ENCODE data around the gene RAB37.

Gene RAB37

DNA sequence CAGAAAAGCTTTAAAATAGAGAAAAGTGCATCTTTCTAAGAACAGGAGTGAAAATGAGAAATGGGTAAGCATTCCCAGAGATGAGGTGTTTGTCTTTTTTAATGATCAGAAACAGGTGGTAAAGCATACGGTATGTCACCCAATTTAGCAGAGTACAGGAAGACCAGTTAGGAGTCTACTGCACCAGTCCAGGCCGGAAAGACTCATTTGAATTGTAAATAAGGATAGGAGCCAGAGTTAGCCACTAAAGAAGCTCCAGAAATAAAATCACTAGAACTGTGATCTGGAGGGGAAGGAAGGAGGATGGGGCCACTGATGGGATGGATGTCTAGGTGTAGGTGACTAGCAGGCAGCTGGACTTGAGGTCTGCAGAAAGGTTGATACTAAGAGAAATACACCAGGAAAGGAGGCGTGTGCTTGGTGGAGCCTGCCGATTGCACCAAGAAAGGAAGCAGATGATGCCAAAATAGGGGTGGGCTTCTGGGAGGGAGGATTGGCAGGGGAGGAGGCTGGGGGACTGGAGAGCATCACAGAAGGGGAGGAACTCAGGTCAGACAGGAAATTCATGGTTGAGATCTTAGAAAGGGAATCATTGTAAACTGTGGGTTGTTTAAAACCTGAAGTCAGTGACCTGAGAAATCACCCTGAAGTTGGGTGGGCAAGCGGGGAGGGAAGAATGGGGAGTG, 47.2 kb downstream of the RAB37 start:
- H3K27ac ChIP-seq (ENCODE audit: low read depth, low read length) = no peak overlapping the region
- H3K36me3 ChIP-seq (ENCODE audit: insufficient read depth, low read length) = peaks cover 19% of the 10 kb centered on the region; the same call in 1 of the 2 replicates
- no peaks in the 10 kb centered on the region for H3K9me3 ChIP-seq (ENCODE audit: insufficient read depth, low read depth, low read length)
- peaks cover 5% of the 10 kb centered on the region; the same call in 1 of the 2 replicates for H3K4me1 ChIP-seq (ENCODE audit: insufficient read depth, low read length)
- H3K9ac ChIP-seq (ENCODE audit: low read depth, low read length) = no peak overlapping the region
- 87% methylated on average over 5 of the region's 5 CpGs for WGBS
- H3K4me3 ChIP-seq (ENCODE audit: low read length) = no peak overlapping the region
- H3K27me3 ChIP-seq (ENCODE audit: insufficient read depth, low read length) = no peaks in the 10 kb centered on the region

DNA sequence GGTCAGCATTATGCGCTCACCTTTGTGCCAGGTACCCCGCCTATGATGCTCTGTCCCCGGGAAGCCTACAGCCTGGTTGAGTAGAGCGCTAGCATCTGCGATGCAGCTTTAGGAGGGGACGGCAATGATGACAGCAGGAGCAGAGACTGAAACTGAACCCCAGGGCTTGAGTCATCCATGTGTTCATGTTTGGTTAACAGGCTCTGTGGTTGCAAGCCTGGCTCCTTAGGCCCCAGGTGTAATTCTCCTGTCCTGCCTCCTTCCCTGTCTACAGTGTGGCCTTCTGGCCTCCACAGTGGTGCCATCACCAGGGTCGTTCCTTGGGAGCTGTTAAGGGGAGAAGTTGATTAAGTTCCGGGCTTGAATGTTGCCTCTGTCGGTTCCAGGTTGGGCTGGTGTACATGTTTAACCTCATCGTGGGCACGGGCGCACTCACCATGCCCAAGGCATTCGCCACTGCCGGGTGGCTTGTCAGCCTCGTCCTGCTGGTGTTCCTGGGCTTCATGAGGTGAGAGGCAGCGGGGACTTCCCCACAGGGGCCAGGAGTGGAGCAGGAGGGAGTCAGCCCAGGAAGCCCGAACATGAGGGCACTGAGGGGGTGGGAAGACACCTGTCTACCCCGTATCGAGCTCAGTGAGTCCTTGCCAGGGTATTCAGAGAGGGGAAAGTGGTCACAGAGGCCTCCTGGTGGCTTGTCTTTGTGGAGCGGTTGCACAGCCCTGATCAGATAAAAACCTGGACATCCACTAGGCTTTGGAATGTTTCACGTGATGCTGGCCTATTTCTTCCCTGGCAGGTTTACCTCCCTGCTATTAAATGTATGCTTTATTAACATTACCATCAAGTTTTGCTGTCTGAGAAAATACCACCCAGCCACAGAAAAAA, 48.3 kb downstream of the RAB37 start:
- H3K9me3 ChIP-seq (ENCODE audit: insufficient read depth, low read depth, low read length) = no peaks in the 10 kb centered on the region
- peaks cover 5% of the 10 kb centered on the region; the same call in 1 of the 2 replicates for H3K4me1 ChIP-seq (ENCODE audit: insufficient read depth, low read length)
- WGBS = 92% methylated on average over 21 of the region's 21 CpGs
- no peak overlapping the region for H3K9ac ChIP-seq (ENCODE audit: low read depth, low read length)
- no peak overlapping the region for H3K4me3 ChIP-seq (ENCODE audit: low read length)
- H3K36me3 ChIP-seq (ENCODE audit: insufficient read depth, low read length) = peaks cover 22% of the 10 kb centered on the region
- no peak overlapping the region for H3K27ac ChIP-seq (ENCODE audit: low read depth, low read length)
- no peaks in the 10 kb centered on the region for H3K27me3 ChIP-seq (ENCODE audit: insufficient read depth, low read length)

DNA sequence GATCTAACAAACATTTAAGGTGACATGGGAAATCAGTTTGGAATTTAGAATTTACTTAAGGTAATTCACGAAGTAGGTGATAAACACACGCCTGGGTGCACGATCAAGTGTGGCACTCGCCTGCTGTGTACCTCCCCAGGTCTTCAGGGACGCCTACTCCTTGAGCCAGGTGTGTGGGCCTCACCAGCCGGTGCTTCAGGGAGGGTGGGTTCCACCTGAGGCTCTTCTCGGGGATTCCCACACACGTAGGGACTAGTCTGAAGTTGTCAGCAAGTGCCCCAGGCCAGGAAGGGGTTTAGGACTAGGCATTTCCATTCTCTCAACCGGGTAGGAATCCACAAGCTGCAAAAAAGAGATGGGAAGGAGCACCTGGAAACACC, 48.9 kb downstream of the RAB37 start:
- Histone ChIP-seq H3K4me1 (ENCODE audit: insufficient read depth, low read length) (peaks cover 5% of the 10 kb centered on the region; the same call in 1 of the 2 replicates), H3K9ac (ENCODE audit: low read depth, low read length) (no peak overlapping the region)

DNA sequence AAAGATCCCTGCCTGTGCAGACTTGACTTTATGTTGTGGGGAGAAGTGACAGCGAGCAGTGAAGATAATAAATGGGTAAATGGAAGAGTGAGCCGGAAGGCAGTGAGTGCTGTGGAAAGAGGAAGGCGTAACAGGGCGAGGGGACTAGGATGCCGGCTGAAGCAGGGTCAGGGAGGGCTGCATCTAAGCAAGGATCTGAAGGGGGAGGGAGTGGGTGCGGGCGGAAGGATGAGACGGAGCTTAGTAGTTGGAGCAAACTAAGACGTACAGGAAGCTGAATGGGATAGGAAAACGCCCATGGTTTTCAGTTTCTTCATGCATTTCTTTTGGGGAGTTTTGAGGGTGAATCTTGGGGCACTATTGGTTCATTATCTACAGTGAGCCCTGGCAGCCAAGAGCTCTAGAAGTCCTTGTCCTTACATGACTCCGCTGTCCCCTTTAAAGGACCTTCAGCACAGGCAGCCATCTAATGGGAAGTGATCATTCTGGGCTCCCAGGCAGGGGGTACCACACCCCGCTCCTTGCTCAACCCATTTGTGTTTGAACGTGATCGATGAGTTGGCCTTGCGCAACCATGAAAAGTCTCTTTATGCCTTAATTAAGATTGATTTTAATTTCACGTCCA, 49.5 kb downstream of the RAB37 start:
- WGBS = 93% methylated on average over 16 of the region's 16 CpGs

More for the DNA sequence above, 48.9 kb downstream of the RAB37 start:
- WGBS = 94% methylated on average over 9 of the region's 9 CpGs
- H3K36me3 ChIP-seq (ENCODE audit: insufficient read depth, low read length) = peaks cover 26% of the 10 kb centered on the region
- H3K4me3 ChIP-seq (ENCODE audit: low read length) = no peak overlapping the region
- no peaks in the 10 kb centered on the region for H3K9me3 ChIP-seq (ENCODE audit: insufficient read depth, low read depth, low read length)
- H3K27me3 ChIP-seq (ENCODE audit: insufficient read depth, low read length) = no peaks in the 10 kb centered on the region
- H3K27ac ChIP-seq (ENCODE audit: low read depth, low read length) = no peak overlapping the region

DNA sequence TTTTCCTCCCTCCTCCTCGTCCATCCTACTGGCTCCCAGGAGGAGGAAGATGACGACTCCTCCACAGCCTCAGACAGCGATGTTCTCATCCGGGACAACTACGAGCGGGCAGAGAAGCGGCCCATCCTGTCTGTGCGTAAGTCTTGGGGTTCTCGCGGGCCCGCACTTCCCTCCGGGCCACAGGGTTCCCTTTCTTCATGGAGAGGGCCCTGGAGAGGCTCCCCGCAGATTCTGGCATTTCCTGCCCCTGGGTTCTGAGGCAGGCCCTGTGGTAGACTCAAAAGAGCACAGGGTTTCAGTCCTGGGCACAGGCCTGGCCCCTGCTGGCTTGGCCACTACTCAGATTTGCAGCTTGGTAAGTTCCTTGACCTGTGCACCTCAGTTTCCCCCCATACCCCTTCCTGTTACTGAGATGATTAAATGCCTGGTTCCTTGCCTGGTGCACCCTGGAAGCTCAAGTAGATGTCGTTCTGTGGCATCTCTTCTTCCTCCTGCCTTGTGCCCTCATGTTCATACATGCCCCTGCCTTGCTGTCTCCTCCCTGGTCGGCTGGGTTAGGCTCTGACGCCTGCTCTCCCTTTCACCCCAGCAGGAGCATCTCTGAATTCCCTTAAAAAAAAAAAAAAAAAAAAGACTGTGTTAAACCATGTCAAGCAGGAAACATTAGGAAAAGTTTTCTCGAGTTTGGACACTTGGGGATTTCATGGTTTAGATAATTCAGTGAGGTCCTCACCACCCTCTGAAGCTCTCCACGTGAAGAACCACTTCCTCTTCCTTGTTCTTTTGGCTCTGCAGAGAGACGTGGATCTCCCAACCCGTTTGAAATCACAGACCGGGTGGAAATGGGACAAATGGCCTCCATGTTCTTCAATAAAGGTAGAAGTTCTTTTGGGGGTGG, 53.4 kb downstream of the RAB37 start:
- Histone ChIP-seq H3K27me3 (ENCODE audit: insufficient read depth, low read length) (no peaks in the 10 kb centered on the region), H3K4me3 (ENCODE audit: low read length) (no peak overlapping the region), H3K9ac (ENCODE audit: low read depth, low read length) (no peak overlapping the region), H3K9me3 (ENCODE audit: insufficient read depth, low read depth, low read length) (no peaks in the 10 kb centered on the region), H3K4me1 (ENCODE audit: insufficient read depth, low read length) (no peaks in the 10 kb centered on the region), H3K27ac (ENCODE audit: low read depth, low read length) (no peak overlapping the region), H3K36me3 (ENCODE audit: insufficient read depth, low read length) (peaks cover 46% of the 10 kb centered on the region)
- 91% methylated on average over 21 of the region's 21 CpGs for WGBS

More for the DNA sequence above, 49.5 kb downstream of the RAB37 start:
- Histone ChIP-seq H3K4me1 (ENCODE audit: insufficient read depth, low read length) (peaks cover 5% of the 10 kb centered on the region; the same call in 1 of the 2 replicates), H3K36me3 (ENCODE audit: insufficient read depth, low read length) (peaks cover 24% of the 10 kb centered on the region), H3K27ac (ENCODE audit: low read depth, low read length) (no peak overlapping the region), H3K27me3 (ENCODE audit: insufficient read depth, low read length) (no peaks in the 10 kb centered on the region), H3K9me3 (ENCODE audit: insufficient read depth, low read depth, low read length) (no peaks in the 10 kb centered on the region), H3K9ac (ENCODE audit: low read depth, low read length) (no peak overlapping the region), H3K4me3 (ENCODE audit: low read length) (no peak overlapping the region)

DNA sequence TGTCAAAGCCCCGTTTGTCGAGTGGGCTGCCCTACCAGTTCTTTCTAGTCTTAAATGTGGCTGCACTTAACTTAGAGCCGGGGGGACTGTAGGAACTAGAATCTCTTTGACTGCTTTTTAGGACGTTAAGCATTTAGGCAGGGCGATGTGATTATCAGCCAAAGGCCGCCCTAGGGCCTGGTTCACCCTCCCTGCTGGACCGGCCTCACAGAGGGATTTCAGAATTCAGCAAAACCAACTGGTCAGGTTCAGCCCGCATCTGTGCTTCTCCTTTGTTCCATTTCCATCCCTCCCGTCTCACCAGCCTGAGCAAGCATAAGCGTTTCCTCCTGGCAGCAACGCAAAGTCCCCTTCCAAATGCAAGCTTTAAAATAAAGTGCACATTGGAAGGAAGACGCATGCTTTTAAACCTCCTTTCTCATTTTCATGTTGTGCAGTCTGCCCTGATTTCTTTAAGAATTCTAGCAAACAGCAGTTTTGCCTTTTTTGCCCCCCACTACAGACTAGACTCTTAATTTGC, 55.6 kb downstream of the RAB37 start:
- H3K4me3 ChIP-seq (ENCODE audit: low read length) = no peak overlapping the region
- H3K27me3 ChIP-seq (ENCODE audit: insufficient read depth, low read length) = no peaks in the 10 kb centered on the region
- H3K9me3 ChIP-seq (ENCODE audit: insufficient read depth, low read depth, low read length) = no peaks in the 10 kb centered on the region
- H3K36me3 ChIP-seq (ENCODE audit: insufficient read depth, low read length) = peaks cover 61% of the 10 kb centered on the region
- no peak overlapping the region for H3K9ac ChIP-seq (ENCODE audit: low read depth, low read length)
- no peaks in the 10 kb centered on the region for H3K4me1 ChIP-seq (ENCODE audit: insufficient read depth, low read length)
- 91% methylated on average over 12 of the region's 12 CpGs for WGBS
- H3K27ac ChIP-seq (ENCODE audit: low read depth, low read length) = no peak overlapping the region

DNA sequence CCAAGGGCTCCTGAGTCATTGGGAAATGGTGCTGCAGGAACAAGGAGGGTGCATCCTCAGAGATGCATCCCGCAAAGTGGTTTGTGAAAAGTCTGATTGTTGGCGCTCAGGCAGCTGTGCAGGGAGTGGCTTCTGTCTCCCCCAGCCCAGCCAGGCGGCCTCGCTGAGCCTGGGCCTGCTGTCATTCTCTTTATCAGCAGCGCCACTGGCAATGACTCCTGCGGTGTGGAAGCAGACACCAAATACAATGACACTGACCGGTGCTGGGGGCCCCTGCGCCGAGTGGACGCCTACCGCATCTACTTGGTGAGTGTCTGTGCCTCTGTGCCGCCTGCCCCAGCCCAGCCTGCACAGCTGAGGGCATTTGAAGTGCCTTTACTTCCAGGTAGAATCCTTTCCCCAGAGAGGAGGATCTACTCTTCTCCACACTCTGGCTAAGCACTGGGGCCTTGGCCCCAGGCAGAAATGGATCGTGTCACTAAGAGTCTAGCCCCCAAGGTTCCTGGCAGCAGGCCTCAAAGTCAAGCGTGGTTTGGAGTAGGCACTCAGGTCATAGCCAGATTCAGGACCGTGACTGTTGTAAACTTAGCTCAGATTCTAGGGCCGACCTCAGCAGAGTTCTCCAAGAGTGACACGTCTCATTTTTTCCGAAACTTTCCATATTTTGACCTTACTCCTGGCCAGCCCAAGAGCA, 58.4 kb downstream of the RAB37 start:
- Histone ChIP-seq H3K4me3 (ENCODE audit: low read length) (no peak overlapping the region), H3K36me3 (ENCODE audit: insufficient read depth, low read length) (peaks cover 79% of the 10 kb centered on the region), H3K27ac (ENCODE audit: low read depth, low read length) (no peak overlapping the region), H3K4me1 (ENCODE audit: insufficient read depth, low read length) (no peaks in the 10 kb centered on the region), H3K27me3 (ENCODE audit: insufficient read depth, low read length) (no peaks in the 10 kb centered on the region), H3K9me3 (ENCODE audit: insufficient read depth, low read depth, low read length) (no peaks in the 10 kb centered on the region), H3K9ac (ENCODE audit: low read depth, low read length) (no peak overlapping the region)
- 91% methylated on average over 18 of the region's 18 CpGs for WGBS

DNA sequence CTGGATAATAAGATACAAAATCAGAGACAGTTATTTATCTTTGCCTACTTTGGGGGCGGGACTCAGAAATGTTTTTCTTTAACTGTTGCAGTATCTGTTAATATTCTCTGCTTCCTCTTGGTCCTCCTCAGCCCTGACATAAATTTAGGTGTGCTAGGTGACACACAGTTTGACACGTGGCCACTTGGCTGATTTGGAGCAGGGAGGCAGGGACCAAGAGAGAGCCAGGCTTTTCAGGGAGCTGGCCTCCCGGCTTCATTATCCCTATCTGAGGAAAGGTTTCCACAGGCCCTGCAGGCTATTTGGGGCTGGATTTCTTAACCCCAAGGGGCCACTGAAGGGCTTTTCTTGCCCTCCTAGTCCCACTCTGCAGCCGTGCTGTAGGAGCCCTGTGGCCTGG, 59.2 kb downstream of the RAB37 start:
- Histone ChIP-seq H3K9me3 (ENCODE audit: insufficient read depth, low read depth, low read length) (no peaks in the 10 kb centered on the region), H3K27ac (ENCODE audit: low read depth, low read length) (no peak overlapping the region)
- 84% methylated on average over 4 of the region's 4 CpGs for WGBS

DNA sequence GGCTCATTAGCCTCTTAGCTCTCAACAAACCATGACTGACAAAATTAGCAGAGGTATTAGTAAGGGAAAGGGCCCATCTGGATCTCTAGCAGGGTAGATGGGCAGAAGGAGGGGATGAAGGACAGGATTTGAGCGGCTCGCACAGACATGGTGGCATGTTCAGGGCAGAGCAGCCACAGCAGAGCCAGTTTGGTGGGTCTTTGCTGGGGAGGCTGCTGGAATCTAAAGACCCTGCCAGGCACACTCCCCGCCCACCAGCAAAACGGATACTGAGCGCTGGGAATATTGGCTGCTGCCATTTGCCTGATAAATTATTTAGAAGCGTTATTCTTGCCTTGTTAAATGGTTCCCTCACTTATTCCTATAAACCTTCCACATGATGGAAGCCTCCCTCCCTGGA, 59.8 kb downstream of the RAB37 start:
- no peaks in the 10 kb centered on the region for H3K9me3 ChIP-seq (ENCODE audit: insufficient read depth, low read depth, low read length)
- no peak overlapping the region for H3K9ac ChIP-seq (ENCODE audit: low read depth, low read length)
- no peaks in the 10 kb centered on the region for H3K27me3 ChIP-seq (ENCODE audit: insufficient read depth, low read length)
- peaks cover 76% of the 10 kb centered on the region for H3K36me3 ChIP-seq (ENCODE audit: insufficient read depth, low read length)
- WGBS = 95% methylated on average over 6 of the region's 6 CpGs
- H3K4me1 ChIP-seq (ENCODE audit: insufficient read depth, low read length) = no peaks in the 10 kb centered on the region
- no peak overlapping the region for H3K4me3 ChIP-seq (ENCODE audit: low read length)
- no peak overlapping the region for H3K27ac ChIP-seq (ENCODE audit: low read depth, low read length)

More for the DNA sequence above, 59.2 kb downstream of the RAB37 start:
- Histone ChIP-seq H3K9ac (ENCODE audit: low read depth, low read length) (no peak overlapping the region), H3K27me3 (ENCODE audit: insufficient read depth, low read length) (no peaks in the 10 kb centered on the region), H3K36me3 (ENCODE audit: insufficient read depth, low read length) (peaks cover 76% of the 10 kb centered on the region), H3K4me3 (ENCODE audit: low read length) (no peak overlapping the region), H3K4me1 (ENCODE audit: insufficient read depth, low read length) (no peaks in the 10 kb centered on the region)

Data from HUES64 (cell line).